HCT116 (cell line): ENCODE measurements around the gene WDR70. TPM values are rescaled to one million over a fixed set of nuclear protein-coding genes. Genes with fewer than 3 reads are reported as not detected.

Experiments used
- ATAC-seq: fragments of 200-7000 bp; cut with Tn5 transposase; 2 replicates; pipeline ENCODE4 v1.9.1; 2020; ENCODE audit warnings: mild to moderate bottlenecking, moderate library complexity
- BruUV-seq: library from RNA; stranded (reverse); fragments of 400-500 nt; replicated peaks from 2 replicates; lab custom pipeline; 2021; lab: Mats Ljungman, UMichigan
- CTCF ChIA-PET: fragments of 300-600 bp; sonication (Branson Sonifier 250); formaldehyde crosslinking; loops from one replicate; lab custom pipeline; 2021; ENCODE audit warnings: antibody characterized with exemption; lab: Charles Lee
- POLR2A ChIA-PET: fragments of 300-600, 350-600 bp; sonication (Branson Sonifier 250); formaldehyde crosslinking; loops from one replicate; lab custom pipeline; 2021; ENCODE audit warnings: antibody characterized with exemption; lab: Charles Lee
- RAD21 ChIA-PET, 2 experiments: fragments of 300-600 bp; sonication (Branson Sonifier 250); formaldehyde crosslinking; loops; one replicate each; lab custom pipeline; 2023; ENCODE audit warnings: low total read pairs in 2 of 2; ENCODE audit not compliant: uncharacterized antibody in 2 of 2, unreplicated experiment in 2 of 2, low non-redundant PET in 1 of 2; lab: Charles Lee
- DNase-seq: peaks from one replicate; pipeline ENCODE4 v3.0.0-alpha.2; 2010; ENCODE audit warnings: low read depth, low spot score
- H2AFZ ChIP-seq: fragments of 200-600 bp; shearing (Covaris generic), sonication (generic); 2 replicates; pipeline ENCODE4 v1.6.1; 2017; ENCODE audit warnings: low read depth, mixed run types, mixed read lengths, antibody characterized with exemption, low read length; ENCODE audit not compliant: poor library complexity, severe bottlenecking
- H3K27ac ChIP-seq: 2 replicates; pipeline ENCODE4 v1.5.1; 2012; ENCODE audit warnings: low read depth, low read length
- H3K27me3 ChIP-seq: fragments of 200-600 bp; sonication (generic); 2 replicates; pipeline ENCODE4 v1.6.1; 2016; ENCODE audit warnings: mixed run types, low read length, mixed read lengths; ENCODE audit not compliant: insufficient read depth
- H3K36me3 ChIP-seq, 2 experiments: fragments of 200-500 bp in 1 of 2; fragments of 200-600 bp in 1 of 2; sonication (Bioruptor generic) in 1 of 2; sonication (generic) in 1 of 2; 2 replicates each; pipeline versions ENCODE4 v1.5.1 to v1.6.1; 2014 to 2016; ENCODE audit warnings: low read length in 2 of 2, inconsistent platforms in 1 of 2, mixed read lengths in 1 of 2, mixed run types in 1 of 2; ENCODE audit not compliant: insufficient read depth in 2 of 2, control insufficient read depth in 1 of 2
- H3K4me1 ChIP-seq, 2 experiments: fragments of 200-600 bp in 1 of 2; sonication (generic) in 1 of 2; 2 replicates each; pipeline versions ENCODE4 v1.5.1 to v1.6.1; 2012 to 2017; ENCODE audit warnings: low read length in 2 of 2, inconsistent platforms in 1 of 2, mild to moderate bottlenecking in 1 of 2, mixed read lengths in 1 of 2, mixed run types in 1 of 2, moderate library complexity in 1 of 2; ENCODE audit not compliant: insufficient read depth in 2 of 2, control insufficient read depth in 1 of 2
- H3K4me2 ChIP-seq: fragments of 200-600 bp; sonication (generic); 2 replicates; pipeline ENCODE4 v1.6.1; 2017; ENCODE audit warnings: mixed run types, low read length, mixed read lengths
- H3K4me3 ChIP-seq, 2 experiments: fragments of 200-600 bp in 1 of 2; sonication (generic) in 1 of 2; replicated peaks in 1 of 2; 2 replicates each; pipeline ENCODE4 v1.5.1; 2011 to 2016; ENCODE audit warnings: low read length in 2 of 2, control low read depth in 1 of 2, low read depth in 1 of 2, mild to moderate bottlenecking in 1 of 2, mixed read lengths in 1 of 2, mixed run types in 1 of 2
- H3K79me2 ChIP-seq: fragments of 200-600 bp; sonication (generic); 2 replicates; pipeline ENCODE4 v1.6.1; 2017; ENCODE audit warnings: mild to moderate bottlenecking, mixed run types, low read length, moderate library complexity, mixed read lengths; ENCODE audit not compliant: insufficient read depth
- H3K9ac ChIP-seq: fragments of 200-600 bp; sonication (generic); 2 replicates; pipeline ENCODE4 v1.6.1; 2016; ENCODE audit warnings: low read length, mixed read lengths
- H3K9me2 ChIP-seq: fragments of 200-600 bp; sonication (generic), shearing (Covaris generic); 2 replicates; pipeline ENCODE4 v1.6.1; 2017; ENCODE audit warnings: mixed run types, mild to moderate bottlenecking, moderate library complexity; ENCODE audit not compliant: insufficient read depth
- H3K9me3 ChIP-seq, 2 experiments: fragments of 200-500 bp in 1 of 2; fragments of 200-600 bp in 1 of 2; sonication (Bioruptor generic) in 1 of 2; sonication (generic) in 1 of 2; 2 replicates each; pipeline ENCODE4 v1.6.1; 2014 to 2017; ENCODE audit warnings: low read length in 2 of 2, mixed read lengths in 2 of 2, inconsistent platforms in 1 of 2, low read depth in 1 of 2, mild to moderate bottlenecking in 1 of 2, mixed run types in 1 of 2, moderate library complexity in 1 of 2; ENCODE audit not compliant: control insufficient read depth in 1 of 2, insufficient read depth in 1 of 2
- H4K20me1 ChIP-seq: fragments of 200-600 bp; sonication (generic), shearing (Covaris generic); 2 replicates; pipeline ENCODE4 v1.6.1; 2017; ENCODE audit warnings: mixed run types, mild to moderate bottlenecking, moderate library complexity; ENCODE audit not compliant: insufficient read depth
- CBX3 ChIP-seq: IDR thresholded peaks from 2 replicates; pipeline ENCODE4 v1.6.1; 2012; ENCODE audit warnings: low read depth
- CEBPB ChIP-seq: IDR thresholded peaks from 2 replicates; pipeline ENCODE4 v1.6.1; 2012; ENCODE audit warnings: low read depth
- ELF1 ChIP-seq: IDR thresholded peaks from 2 replicates; pipeline ENCODE4 v1.6.1; 2012; ENCODE audit warnings: low read depth, borderline replicate concordance
- MAX ChIP-seq: IDR thresholded peaks from 2 replicates; pipeline ENCODE4 v1.6.1; 2012
- REST ChIP-seq: IDR thresholded peaks from 2 replicates; pipeline ENCODE4 v1.6.1; 2012; ENCODE audit warnings: low read depth
- SIN3A ChIP-seq: IDR thresholded peaks from 2 replicates; pipeline ENCODE4 v1.6.1; 2012; ENCODE audit warnings: low read depth
- SP1 ChIP-seq: IDR thresholded peaks from 2 replicates; pipeline ENCODE4 v1.6.1; 2012; ENCODE audit warnings: low read depth
- TCF7L2 ChIP-seq: IDR thresholded peaks from 2 replicates; pipeline ENCODE4 v1.7.0; 2011; ENCODE audit warnings: borderline replicate concordance, inconsistent platforms; ENCODE audit not compliant: insufficient read depth, insufficient read length; ENCODE audit errors: extremely low read depth
- ZFX ChIP-seq: fragments of 450-650 bp; IDR thresholded peaks from 2 replicates; pipeline ENCODE4 v1.6.1; 2017
- ZNF274 ChIP-seq: fragments of 200-500 bp; sonication (Bioruptor generic); IDR thresholded peaks from 2 replicates; pipeline ENCODE4 v1.6.1; 2014; ENCODE audit warnings: mild to moderate bottlenecking, low read depth, low read length, inconsistent platforms
- intact Hi-C: fragments of 100-400 bp; cut with micrococcal nuclease; formaldehyde crosslinking; loops from 2 replicates; pipeline ENCODE4 v1.10.0; 2022
- total RNA-seq: library from RNA; stranded (reverse); gene quantifications from one replicate; pipeline ENCODE4 v1.2.1, GENCODE V29; 2021; ENCODE audit not compliant: unreplicated experiment
- TF ChIP-seq, protein P1 (sequence below): IDR thresholded peaks from 2 replicates; pipeline ENCODE4 v1.6.1; 2011; ENCODE audit warnings: mild to moderate bottlenecking, low read length, moderate library complexity; ENCODE audit not compliant: insufficient replicate concordance; ENCODE audit errors: extremely low read depth
- TF ChIP-seq, protein P2 (sequence below): IDR thresholded peaks from 2 replicates; pipeline ENCODE4 v1.6.1; 2012

Gene WDR70
- total RNA-seq, 1 experiment from 2014 or later = 31.1 TPM

DNA sequence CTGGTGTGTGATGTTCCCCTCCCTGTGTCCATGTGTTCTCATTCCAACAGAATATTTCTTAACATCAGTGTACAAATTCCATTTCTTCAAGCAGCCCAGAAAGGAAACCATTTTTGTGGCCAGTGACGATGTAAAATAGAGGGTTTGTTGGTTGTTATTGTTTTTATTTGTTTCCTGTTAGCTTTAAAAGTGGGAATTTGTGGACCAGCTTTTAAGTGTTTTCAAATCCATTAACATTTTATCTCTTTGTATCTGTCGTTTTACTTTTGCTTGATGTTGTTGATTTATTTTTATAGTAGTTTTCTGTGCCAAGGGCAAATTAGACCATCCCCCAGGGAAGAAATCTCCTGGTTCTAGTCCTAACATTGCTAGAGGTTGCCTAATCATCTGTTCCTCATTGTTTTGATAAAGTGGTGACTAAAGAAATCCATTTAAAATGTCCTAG, 360.7 kb downstream of the WDR70 start:
- POLR2A ChIA-PET = no interaction called here

More for the DNA sequence above, 360.7 kb downstream of the WDR70 start:
- H3K9me2 ChIP-seq = no peaks in the 10 kb centered on the region
- ATAC-seq = no peak
- ChIA-PET CTCF (interaction anchor here (1.8 kb wide), 1 partner anchor 17 kb away, joined by 6 read pairs; no protein-coding TSS in a partner anchor), RAD21 (no interaction called here)
- no peak overlapping the region for H3K4me2 ChIP-seq
- H3K27me3 ChIP-seq = no peaks in the 10 kb centered on the region
- no peak overlapping the region for H3K4me3 ChIP-seq
- H3K9me3 ChIP-seq = no peaks in the 10 kb centered on the region
- H3K4me1 ChIP-seq = peaks cover 21% of the 10 kb centered on the region in 2 experiments
- no peak for DNase-seq
- H3K9ac ChIP-seq = no peak overlapping the region
- H3K27ac ChIP-seq = no peak overlapping the region
- no peaks in the 10 kb centered on the region for H3K36me3 ChIP-seq
- intact Hi-C loops = no loop called here
- no TSS peak for BruUV-seq
- no peaks in the 10 kb centered on the region for H4K20me1 ChIP-seq
- no peak overlapping the region for H2AFZ ChIP-seq
- no peaks in the 10 kb centered on the region for H3K79me2 ChIP-seq
- TF ChIP-seq, protein P1, sequence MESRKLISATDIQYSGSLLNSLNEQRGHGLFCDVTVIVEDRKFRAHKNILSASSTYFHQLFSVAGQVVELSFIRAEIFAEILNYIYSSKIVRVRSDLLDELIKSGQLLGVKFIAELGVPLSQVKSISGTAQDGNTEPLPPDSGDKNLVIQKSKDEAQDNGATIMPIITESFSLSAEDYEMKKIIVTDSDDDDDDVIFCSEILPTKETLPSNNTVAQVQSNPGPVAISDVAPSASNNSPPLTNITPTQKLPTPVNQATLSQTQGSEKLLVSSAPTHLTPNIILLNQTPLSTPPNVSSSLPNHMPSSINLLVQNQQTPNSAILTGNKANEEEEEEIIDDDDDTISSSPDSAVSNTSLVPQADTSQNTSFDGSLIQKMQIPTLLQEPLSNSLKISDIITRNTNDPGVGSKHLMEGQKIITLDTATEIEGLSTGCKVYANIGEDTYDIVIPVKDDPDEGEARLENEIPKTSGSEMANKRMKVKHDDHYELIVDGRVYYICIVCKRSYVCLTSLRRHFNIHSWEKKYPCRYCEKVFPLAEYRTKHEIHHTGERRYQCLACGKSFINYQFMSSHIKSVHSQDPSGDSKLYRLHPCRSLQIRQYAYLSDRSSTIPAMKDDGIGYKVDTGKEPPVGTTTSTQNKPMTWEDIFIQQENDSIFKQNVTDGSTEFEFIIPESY = no peak
- TF ChIP-seq CBX3 (no peak), ELF1 (no peak), CEBPB (no peak), ZNF274 (no peak), REST (no peak), MAX (no peak), SP1 (no peak), TCF7L2 (no peak), ZFX (no peak), SIN3A (no peak)
- TF ChIP-seq, protein P2, sequence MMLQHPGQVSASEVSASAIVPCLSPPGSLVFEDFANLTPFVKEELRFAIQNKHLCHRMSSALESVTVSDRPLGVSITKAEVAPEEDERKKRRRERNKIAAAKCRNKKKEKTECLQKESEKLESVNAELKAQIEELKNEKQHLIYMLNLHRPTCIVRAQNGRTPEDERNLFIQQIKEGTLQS = no peak
